Activated CD4-positive, CD25-positive, alpha-beta regulatory T cell treated with anti-CD3 and anti-CD28 coated beads, Interleukin-2, amount 50 U/mL, for 24 hours (primary cell): ENCODE measurements around the gene GNB1.
A peak's percentile ranks its signal among the peaks of the same experiment; 100 is the strongest.
"Not testable (repeated sequence)": the region's sequence is repeated elsewhere in the genome, so short reads cannot be mapped to it uniquely, and the experiment has no call there.

Source experiments
- ATAC-seq, 2 donors: fragments of 150-1000 bp; cut with Tn5 transposase; one replicate each; pipeline ENCODE4 v1.10.0; 2021; ENCODE audit warnings: mild to moderate bottlenecking in 1 of 2, moderate library complexity in 1 of 2

GNB1 gene

DNA sequence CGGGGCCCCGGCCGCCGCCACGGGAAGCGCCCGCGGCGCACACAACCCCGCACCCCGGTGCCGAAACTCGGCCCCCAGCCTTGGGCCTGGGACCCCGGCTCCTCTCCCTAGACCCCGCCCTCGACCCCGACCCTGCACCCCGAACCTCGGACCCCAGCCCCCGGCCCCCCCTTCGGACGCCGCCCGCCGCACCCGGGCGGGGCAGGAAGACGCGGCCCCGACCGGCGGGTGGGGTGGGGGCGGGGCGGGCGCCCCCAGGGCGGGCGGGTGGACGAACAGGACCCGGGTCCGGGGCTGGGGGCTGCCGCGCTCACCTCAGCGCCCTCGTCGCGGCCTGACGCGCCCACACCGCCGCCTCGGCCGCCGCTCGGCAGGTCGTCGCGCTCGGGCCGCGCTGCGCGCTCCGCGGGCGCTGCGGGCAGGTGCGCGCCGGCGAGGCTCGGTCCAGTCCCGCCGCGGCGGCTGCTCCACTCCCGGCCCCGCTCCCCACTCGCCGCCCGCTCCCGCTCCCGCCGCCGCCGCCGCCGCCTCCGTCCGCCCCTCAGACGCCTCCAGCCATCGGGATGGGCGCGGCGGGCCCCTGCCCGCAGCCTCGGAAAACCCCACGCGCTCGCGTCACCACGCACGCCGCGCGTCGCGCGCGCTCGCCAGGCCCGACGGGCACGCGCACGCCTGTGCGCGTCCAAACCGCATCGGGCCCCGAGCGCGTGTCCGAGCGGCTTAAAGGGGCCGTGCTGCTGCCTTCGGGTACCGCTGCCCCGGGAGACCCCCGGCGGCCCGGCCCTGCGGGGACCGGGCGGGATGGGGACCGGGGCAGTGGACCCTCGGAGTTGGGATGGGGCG, at the start of gene GNB1:
TSS of gene GNB1 (minus strand) at position 582 of the 843 bp plus-strand sequence. CDS start 65,634 bp downstream, outside the sequence.
- peak; percentile 68 to 71 for ATAC-seq

DNA sequence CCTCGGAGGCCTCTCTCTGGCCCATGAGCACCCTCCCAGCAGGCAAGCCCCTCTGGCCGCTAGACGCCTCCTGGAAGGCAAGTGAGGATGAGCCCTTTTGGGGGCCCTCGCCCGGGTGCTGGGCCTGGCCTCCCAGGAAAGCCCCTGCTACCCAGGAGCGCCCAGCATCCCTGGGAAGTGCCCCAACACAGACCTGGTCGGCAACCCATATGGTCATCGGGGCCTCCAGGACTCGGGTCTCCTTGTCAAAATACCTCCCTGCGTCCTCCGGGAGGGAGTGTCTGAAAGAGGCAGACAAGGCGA, 49.2 kb upstream of the GNB1 start:
- ATAC-seq: no peak

DNA sequence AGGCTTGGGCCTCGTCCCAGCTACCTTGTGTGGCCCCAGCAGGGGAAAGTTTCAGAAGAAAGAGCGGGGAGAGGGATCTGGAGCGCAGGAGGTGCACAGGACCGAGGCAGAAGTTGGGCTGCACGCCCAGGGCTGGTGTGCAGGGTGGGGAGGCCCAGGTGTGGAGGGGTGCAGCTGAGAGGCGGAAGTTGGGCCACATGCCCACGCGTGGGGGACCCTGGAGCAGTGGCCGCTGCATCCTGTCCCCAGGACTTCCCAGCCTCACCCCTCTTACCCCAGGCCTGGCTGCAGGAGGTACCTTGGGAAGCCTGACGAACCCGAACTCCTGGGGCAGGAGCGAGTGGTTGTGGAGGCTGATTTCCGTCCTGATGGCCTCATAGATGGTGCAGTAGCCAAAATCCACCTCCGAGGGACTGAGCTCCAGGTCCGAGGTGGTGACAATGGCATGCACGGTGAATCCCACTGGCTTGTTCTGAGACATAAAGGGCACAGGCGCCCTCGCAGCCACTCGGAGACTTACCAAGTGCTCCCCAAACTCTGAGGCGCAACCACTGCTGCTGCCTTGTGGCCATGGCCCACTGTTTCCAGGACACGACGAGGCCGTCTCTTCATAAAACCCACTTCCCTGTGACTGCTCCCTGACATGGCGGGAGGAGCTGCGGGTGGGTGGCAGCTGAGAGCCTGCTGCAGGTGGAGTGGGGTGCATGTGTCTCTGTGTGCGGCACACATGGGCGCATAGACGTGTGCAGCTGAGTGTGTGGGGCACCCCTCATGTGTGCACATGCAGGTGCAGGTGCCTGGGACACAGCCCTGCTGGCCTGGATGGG, 48.6 kb upstream of the GNB1 start:
- no peak for ATAC-seq

DNA sequence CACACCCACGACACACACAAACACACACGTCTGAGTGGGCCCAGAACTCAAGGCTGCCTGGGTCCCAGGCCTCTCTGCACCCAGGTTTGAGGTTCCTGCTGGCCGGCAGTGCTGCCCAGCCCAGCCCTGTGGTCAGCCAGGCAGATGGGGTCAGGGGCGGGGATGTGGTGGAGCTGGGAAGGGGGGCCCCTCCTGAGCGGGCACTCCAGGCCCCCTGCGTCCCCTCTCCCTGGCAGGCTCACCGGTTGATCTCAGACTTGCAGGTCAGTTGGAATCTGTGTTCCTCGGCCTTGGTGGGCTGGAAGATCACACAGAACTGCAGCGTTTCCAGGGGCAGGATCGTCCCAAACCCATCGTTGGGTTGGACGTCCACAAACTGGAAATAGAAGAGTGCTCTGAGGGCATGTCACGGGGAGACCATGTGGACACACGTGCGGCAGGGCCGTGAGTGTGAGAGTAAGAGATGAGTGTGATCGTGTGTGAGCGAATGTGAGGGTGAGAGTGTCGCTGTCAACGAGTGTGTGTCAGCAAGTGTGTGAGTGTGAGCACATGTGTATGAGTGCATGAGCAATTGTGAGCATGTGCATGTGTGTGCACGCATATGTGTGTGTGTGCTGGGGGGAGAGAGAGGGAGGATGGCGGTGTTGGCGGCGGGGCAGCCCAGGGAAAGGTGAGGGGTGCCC, 47.9 kb upstream of the GNB1 start:
- no peak for ATAC-seq

DNA sequence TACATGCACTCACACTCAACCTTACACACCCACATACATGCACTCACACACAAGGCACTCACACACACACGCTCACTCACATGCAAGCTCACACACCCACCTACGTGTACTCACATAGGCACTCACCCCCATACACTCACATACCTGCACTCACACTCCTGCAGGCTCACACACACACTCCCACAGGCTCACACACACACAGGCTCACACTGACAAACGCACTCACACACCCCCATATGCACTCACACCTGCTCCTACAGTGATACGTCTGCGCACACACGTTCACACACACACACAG, 47.3 kb upstream of the GNB1 start:
- ATAC-seq: no peak

DNA sequence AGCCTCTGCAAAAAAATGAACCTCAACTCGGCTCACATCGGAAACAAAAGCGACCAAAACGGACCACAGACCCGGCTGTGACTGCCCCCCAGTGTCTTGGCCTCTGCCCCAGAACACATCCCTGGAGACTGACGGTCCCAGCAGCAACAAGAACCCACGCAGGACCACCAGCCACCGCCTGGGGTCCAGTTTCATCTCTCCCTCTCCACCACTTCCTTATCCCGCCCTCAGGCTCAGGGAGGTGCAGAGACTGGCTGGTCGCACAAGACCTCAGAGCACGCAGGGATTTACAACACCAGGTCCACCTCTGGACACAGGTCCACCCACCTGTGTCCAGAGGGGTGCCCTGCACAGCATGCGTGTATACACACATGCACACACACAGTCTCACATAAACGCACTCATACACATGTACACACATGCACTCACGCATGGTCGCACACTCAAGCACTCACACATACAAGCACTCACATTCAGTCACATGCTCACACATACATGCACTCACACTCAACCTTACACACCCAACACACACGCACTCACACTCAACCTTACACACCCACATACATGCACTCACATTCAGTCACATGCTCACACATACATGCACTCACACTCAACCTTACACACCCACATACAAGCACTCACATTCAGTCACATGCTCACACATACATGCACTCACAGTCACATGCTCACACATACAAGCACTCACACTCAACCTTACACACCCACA, 46.8 kb upstream of the GNB1 start:
- no peak for ATAC-seq

DNA sequence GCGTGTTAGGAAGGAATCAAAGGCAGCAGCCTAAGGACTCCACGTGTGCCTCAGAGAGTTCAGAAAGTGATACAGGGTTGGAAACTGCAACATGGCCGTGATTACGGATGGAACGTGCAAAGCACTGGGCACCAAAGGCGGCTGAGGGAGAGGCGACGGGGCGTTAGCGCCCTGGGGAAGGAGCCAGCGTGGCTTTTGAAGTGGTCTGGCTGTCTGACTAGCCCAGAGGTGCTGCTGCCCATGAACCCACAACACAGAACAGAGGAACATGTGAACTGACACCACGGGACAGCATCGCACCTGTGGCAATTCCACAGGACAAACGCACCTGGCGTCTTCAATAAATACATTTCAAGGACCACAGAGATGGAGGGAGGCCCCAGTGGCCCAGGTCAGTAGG, 46.2 kb upstream of the GNB1 start:
- ATAC-seq: no peak

DNA sequence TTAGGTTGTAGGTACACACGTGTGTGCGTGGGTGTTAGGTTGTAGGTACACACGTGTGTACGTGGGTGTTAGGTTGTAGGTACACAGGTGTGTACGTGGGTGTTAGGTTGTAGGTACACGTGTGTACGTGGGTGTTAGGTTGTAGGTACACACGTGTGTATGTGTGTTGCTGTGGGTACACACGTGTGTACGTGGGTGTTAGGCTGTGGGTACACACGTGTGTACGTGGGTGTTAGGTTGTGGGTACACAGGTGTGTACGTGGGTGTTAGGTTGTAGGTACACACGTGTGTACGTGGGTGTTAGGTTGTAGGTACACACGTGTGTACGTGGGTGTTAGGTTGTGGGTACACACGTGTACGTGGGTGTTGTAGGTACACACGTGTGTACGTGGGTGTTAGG, 44.0 kb upstream of the GNB1 start:
- not testable (repeated sequence) for ATAC-seq

DNA sequence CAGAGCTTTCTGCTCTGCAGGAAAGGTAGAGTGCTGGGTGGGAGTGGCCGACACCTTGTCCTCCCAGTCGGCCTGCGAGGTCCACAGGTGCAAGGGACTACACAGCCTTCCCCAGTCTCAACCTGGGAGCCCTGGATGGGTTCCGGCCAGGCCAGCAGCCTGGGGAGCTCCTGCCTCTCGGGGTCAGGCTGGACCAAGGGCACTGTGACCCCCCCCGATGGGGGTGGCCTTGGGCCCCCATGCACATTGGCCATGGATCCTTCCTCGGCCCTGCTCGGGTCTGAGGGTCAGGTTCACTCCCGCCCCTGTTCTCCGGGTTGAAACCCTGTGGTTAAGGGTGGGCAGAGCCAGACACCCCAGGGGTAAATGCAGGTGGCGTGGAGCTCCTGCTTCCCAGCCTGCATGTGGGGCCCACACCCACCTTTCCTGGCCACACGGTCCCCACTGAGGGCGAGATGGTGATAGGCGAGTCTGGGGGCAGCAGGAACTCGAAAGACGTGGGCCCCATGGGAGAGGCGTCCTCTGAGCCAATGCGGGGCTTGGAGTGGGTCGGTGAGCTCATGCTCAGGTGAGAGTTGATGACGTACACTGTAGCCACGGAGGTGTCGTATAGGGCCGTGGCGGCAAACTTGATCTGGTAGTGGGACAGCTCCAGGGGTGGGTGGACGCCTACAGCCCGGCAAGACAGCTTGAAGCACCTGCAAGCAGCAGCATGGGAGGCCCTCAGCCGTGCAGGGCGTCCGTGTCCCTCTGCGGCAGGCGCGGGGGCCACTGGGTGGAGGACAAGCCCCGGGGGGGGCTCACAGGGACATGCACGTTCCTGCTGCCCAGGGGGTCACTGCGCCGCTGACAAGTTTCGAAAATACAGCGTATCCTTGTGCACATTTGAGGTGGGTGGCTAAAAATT, 39.0 kb upstream of the GNB1 start:
- no peak for ATAC-seq

DNA sequence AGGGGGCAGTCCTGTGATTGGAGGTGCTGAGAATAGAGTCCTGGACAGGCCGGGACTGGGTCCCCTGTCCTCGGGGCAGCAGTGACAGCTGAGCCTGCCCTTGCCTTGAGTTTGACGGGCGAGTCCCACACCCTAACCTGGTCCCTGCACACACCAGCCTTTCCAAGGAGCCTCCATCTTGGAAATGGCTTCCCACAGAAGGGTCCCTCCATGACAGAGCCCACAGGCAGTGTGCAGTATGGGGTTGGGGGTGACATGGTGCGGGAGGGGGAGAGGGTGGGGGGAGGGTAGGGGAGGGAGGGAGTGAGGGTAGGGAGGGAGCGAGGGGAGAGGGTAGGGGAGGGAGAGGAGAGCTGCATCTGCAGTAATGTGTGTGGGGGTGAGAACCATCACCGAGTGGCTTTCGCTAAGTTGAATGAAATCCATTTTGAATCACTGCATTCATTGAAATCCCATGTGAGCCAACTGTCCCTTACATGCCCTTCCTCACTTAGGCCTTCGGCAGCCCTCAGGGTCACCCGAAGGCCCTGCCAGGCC, 38.3 kb upstream of the GNB1 start:
- ATAC-seq: no peak

DNA sequence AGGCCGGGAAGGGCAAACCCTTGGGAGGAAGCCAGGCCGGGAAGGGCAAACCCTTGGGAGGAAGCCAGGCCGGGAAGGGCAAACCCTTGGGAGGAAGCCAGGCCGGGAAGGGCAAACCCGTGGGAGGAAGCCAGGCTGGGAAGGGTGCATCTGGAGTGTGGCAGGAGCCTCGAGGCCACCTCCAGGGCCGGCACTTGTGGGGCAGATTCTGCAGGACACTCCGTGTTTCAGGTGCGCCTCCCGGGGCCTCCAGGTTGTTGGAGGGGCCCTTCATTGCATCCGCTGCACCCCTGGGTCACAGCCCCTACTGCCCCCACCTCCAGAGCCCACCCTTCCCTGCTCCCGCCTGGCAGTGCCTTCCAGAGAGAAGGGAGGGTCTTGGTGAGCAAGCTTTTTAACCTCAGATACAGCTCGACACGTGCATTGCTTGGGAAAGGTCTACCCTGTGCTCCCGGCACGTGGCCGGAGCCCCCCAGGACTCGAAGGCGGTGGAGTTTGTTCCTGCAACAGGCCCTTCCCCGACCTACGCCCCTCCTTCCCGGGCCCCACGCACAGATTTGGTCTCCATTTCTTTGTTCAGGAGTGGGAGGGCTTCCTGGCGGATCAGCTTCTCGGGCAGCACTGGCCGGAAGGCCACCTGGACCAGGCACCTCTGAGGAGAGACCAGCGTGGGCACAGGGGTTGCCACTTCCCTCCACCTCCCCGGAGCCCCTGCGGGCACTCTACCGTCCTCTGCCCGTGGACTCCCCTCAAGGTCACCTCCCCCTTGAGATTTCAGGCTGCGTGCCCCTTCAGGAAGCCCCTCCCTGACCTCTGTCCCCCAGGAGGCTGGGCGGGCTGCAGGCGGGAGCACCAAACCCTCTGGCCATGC, 37.6 kb upstream of the GNB1 start:
- no peak for ATAC-seq

DNA sequence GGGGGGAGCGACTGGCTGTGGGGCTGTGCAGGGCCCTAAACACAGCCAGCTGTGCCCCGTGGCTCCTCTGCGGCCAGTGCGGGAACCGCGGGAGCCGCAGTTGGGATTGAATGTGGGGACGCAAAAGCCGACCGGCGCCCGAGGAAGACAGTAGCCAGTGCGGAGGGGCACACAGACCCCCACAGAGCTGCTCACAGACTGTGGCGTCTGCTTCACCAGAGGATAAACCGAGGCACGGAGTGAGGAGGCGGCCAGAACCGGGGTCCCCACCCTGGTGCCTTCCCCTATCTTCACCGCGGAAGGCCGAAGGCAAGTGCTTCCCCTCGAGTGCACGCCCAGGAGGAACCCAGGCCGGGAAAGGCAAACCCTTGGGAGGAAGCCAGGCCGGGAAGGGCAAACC, 36.9 kb upstream of the GNB1 start:
- no peak for ATAC-seq

DNA sequence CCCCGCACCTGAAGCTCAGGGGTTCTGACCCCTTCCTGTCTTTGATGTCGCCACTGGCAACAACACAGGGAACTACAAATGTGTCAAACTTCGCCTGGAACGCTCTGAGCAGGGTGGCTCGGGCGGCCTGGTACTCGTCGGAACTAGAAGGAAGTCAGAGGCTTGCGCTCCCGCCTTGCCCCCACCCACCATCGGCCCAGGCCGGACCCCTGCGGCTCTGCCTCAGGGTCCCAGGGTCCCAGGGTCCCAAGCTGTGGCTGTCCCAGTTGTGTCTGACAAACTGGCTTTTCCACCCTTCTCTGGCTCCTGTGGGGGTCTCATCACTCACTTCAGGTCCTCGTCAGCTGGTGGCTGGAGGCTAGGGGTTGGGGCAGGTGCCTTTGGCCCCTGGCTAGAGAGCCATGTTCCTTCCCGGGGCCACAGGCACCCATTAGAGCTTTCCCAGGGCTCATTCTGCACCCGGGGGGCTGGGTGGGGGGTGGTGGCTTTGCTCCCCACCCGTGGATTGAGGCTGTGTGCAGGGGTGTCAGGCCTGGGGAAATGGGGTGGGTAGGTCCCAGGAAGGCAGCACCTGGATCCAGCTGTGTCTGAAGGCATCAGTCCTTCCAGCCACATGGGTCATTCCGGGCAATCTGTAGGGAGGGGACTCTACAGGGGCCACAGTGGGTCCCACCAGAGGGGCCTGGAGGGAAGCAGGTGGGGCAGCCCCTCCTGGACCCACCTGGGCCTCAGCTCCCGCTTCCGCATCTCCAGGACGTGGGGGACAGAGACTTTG, 36.2 kb upstream of the GNB1 start:
- ATAC-seq: no peak

DNA sequence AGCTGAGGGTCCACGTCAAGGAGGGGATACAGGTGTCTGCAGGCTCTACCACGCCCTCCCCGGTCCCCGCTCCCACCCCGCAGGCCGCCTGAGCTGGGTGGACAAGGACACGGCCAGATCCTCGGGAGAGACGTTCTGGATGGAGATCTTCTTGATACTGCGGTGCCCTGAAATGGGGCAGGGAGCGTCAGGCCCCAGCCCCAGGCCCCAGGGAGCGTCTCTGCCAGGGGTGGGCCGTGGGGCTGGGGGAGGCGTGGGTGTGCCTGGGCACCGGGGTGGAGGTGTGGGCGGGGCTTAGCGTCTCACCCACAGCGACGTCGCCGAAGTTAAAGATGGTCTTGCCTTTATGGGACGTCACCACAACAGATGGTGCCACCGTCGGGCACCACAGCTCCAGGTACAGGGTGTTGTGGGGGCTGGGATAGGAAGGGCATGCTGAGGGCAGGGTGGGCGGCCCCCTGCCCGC, 35.5 kb upstream of the GNB1 start:
- ATAC-seq: no peak

DNA sequence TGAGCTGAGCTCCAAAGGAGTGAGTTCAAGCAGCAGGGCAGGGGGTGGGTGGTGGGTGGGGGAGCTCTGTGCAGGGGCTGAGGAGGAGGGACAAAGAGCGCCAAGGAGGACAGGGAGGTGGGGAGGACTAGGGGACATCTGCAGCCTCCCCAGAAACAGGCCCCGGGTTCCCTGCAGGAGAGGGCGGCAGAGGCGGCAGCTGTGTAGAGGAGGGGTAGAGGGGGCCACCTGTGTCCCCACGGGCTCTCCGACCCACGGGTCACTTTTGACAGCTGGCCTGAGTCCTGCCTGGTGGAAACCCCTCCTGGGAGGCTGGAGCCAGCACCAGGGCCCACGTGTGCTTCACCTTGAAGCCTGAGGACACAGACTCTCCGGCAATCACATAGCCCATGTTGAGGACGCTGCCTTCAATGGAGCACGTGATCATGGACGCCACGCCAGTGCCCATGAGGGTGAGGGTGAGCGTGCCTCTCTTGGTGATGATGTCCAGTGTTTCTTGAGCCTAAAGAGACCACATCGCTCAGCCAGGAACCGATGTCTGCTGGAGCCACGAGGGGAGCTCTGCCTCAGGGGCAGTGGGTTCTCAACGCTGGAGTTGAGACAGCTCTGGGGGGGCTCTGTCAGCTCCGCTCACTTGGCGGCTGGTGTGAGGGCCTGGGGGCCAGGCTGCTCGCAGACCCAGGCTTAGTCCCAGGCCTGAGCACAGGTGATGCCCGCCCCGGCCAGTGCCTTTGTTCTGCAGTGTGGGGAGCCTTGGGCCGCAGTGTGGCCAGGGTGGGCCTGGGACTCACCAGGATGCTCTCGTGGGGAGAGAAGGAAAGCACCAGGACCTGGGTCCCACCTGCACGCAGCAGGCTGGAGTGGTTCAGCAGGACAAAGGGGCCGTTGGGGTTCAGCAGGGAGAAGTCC, 34.8 kb upstream of the GNB1 start:
- no peak for ATAC-seq

DNA sequence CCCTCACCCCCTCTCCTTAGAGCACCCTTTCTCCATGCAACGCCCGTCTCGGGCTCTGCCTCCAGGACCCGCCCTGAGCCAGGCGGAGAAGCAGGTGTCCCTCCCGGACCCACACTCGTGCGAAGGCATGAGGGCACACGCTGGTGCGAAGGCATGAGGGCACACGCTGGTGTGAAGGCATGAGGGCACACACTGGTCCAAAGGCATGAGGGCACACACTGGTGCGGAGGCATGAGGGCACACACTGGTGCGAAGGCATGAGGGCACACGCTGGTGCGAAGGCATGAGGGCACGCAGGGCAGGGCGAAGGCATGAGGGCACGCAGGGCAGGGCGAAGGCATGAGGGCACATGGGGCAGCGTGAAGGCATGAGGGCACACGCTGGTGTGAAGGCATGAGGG, 34.0 kb upstream of the GNB1 start:
- ATAC-seq: no peak

DNA sequence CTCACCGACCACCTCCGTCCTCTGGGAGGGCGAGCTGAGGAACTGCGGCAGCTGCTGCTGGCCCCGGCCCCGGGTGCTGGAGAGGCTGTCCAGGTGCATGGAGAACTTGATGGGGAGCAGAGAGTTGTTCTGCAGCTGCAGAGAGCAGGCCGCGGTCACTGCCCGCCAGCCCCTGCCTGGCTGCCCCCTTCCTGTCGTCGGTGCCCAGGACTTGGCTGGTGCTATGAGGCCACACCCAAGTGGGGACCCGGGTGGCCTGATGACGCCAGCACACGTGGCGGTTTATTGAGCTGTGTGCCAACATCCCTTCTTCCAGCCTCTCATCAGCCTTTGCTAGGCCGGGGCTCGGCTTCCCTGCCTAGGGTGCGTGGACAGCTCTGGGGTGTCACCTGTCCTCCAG, 33.5 kb upstream of the GNB1 start:
- no peak for ATAC-seq

DNA sequence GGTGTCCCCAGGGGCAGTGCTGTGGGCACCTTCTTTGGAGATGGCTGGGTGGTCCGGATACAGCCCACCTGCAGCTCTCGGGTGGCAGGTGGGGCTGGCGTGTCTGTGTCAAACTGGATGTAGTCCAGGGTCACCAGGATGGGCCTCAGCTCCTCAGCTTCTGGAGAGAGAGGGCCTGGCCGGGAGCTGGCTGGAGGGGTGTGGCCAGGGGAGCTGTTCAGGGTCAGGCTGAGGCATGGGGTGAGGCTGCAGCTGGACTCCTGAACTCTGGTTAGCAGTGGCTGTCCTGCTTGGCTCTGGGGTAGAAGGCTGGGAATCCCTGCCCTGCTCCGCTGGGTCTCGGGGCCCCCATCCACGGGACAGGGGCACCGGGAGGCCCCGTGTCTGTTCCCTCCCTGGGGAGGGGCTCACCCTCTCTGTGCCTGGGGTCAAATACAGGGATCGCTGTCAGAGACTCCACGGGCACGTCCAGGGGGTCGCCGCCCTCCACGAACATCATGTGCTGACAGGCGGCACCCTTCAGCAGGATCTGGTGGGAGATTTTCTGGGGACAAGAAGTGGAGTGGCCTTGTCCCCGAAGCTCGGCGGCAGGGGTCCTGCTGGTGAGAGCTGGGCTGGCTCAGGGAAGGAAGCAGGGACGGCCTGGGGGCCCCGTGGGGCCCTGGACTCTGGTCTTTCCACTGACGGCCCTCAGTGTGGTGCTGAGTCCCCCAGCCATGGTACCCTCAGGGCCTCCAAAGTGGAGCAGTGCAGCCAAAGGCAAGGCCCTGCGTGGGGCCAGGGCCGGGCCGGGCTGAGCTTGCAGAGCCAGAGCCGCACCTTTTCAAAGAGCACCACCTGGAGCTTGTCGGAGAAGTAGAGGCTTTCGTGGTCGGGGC, 32.3 kb upstream of the GNB1 start:
- ATAC-seq: no peak
